HG02970 (cell line): ENCODE measurements around the gene CACNG1.
"Not testable (repeated sequence)": the region's sequence is repeated elsewhere in the genome, so short reads cannot be mapped to it uniquely, and the experiment has no call there.

ENCODE experiments used
- ATAC-seq: cut with Tn5 transposase; IDR thresholded peaks from one replicate; pipeline ENCODE4 v1.9.1; 2021; ENCODE audit warnings: mild to moderate bottlenecking, moderate library complexity, moderate number of reproducible peaks; ENCODE audit not compliant: unreplicated experiment, low FRiP score

Gene CACNG1

GRCh38 chr17:67072885-67073284 is 28.5 kb downstream of the CACNG1 start:
- ATAC-seq: no peak

- ATAC-seq: no peak
These were observed 30.4 kb downstream of the CACNG1 start for GRCh38 chr17:67074781-67075180.

DNA sequence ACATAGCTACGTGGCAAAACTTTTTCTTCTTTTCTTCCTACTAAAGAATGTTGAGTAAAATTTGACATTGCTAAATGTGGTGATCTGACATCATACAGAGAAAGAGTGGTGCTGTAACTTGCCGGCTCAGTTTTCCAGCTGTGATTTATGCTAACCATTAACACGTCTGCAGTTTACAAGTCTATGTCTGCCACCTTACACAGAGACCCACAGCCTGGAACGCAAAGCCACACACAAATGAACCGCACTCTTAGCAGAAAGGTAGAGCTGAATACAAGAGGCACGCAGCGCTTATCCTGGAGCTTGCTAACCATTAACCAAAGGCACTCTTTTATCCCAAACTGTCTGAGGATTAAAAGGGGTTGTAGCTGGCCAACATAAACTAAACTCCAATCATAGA is 31.9 kb downstream of the CACNG1 start:
- no peak for ATAC-seq

DNA sequence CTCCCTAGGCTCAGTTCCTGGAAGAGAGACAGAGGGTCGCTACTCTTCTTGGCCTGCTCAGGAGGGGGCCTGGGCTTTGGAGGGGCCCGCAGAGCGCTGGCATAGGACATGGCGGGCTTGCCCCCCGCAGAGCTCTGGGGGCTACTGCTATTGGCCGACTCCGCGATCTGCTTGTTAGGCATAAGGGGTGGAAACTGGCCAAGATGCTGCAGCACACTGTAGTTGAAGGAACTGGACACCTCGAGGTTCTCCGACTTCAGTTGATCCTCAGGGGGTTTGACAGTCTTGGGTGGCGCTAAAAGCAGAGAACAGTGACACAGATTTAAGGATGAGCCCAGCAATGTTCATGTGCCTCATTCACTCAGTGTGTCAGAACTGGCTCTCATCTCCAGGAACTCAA is 33.9 kb downstream of the CACNG1 start:
- ATAC-seq: no peak

DNA sequence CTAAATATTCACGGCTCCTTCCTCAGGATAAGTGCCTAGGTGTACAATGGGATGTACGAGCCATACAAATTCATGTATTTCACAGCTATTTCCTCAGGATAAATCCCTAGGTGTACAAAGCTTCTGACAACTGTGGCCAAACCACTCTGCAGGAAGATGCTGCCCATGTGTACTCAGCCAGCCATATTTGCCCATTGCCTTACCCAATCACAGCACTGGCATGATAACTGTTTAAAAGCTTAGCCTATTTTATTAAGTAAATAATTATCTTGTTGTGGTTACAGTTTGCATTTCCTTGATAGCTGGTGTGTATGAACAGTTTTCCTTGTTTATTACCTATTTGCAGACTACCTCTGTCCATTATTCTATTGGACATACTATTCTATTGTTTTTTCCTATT is 35.1 kb downstream of the CACNG1 start:
- no peak for ATAC-seq

GRCh38 chr17:67080804-67081203 is 36.5 kb downstream of the CACNG1 start:
- ATAC-seq: no peak

DNA sequence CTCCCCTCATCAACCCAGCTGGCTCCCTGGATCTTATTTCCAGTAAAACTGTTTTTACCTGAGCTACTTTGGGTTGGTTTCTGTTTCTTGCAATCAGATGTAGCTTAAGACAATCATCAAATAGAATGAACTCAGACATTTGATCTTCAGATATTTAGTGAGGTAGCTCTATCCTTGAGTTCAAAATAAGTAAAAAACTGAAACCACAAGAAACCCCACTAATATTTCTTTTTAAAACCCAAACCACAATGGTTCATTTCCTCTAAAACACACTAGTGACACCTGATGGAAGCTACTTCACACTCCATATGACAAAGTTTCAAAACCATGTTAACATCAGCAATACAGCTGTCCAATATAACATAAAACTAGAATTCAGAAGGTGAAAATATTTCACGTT is 37.8 kb downstream of the CACNG1 start:
- no peak for ATAC-seq

GRCh38 chr17:67085406-67085805 is 41.1 kb downstream of the CACNG1 start:
- ATAC-seq: no peak

- no peak for ATAC-seq
These were observed 44.3 kb downstream of the CACNG1 start for GRCh38 chr17:67088639-67089038.

DNA sequence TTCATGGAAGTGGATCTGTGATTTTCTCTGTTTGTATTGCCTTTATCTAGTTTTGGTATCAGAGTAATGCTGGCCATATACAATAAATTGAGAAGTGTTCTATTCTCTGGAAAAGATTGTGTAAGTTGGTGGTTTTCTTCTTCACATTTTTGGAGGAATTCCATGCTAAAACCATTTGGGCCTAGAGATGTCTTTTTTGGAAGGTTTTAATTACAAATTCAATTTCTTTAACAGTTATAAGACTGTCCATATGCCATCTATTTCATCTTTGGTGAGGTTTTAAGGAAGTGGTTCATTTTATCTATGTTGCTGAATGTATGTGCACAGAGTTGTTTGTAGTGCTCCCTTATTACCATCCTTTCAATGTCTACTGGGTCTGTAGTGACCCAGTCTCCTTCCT is 46.0 kb downstream of the CACNG1 start:
- ATAC-seq: no peak

DNA sequence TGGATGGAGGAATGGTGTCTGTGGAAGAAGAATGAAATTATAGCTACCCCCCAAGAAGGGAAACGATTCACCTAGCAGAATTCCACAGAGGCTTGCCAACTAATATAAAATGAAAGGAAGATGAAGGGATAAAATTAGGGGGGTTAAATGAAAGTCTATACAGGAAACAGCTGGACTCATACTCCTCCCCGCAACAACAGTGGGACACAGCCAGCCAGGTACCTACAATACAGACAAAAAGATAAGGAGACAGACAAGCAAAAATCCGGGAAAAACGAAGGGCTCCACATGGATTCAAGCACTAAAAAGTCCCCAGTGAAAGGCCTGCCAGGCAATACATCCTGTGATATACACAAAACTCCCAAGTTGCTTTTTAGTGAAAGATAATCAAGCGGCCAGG is 47.9 kb downstream of the CACNG1 start:
- no peak for ATAC-seq

DNA sequence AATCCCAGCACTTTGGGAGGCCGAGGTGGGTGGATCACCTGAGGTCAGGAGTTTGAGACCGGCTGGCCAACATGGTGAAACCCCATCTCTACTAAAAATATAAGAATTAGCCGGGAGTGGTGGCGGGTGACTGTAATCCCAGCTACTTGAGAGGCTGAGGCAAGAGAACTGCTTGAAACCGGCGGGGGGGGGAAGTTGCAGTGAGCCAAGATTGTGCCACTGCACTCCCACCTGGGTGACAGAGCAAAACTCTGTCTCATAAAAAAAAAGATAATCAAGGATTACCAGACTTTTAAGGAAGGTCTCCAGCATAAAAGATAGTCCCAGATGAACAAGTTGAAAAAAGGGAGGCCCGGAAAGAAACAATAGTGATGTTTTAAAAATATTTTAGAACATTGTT is 48.4 kb downstream of the CACNG1 start:
- not testable (repeated sequence) for ATAC-seq

GRCh38 chr17:67093348-67093747 is 49.0 kb downstream of the CACNG1 start:
- ATAC-seq: no peak

- ATAC-seq: not testable (repeated sequence)
These were observed 50.9 kb downstream of the CACNG1 start for GRCh38 chr17:67095291-67095690.

DNA sequence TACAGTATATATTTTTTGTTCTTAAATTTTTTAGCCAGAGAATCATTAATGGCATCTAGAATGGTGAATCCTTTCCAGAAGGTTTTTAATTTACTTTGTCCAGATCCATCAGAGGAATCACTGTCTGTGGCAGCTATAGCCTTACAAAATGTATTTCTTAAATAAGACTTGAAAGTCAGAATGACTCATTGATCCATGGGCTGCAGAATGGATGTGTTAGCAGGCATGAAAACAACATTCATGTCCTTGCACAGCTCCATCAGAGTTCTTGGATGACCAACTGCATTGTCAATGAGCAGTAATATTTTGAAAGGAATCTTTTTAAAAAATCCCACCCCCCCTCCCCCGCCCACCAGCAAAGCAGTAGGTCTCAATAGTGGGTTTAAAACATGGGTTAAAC is 51.4 kb downstream of the CACNG1 start:
- no peak for ATAC-seq

DNA sequence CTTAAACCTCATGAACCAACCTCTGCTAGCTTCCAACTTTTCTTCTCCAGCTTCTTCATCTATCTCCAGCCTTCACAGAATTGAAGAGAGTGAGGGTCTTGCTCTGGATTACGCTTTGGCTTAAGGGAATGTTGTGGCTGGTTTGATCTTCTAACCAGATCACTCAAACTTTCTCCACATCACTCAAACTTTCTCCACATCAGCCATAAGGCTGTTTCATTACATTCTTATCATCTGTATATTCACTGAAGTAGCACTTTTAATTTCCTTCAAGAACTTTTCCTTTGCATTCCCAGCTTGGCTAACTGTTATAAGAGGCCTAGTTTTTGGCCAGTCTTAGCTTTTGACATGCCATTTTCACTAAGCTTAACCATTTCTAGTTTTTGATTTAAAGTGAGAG is 52.3 kb downstream of the CACNG1 start:
- ATAC-seq: no peak

GRCh38 chr17:67098006-67098405 is 53.7 kb downstream of the CACNG1 start:
- no peak for ATAC-seq

DNA sequence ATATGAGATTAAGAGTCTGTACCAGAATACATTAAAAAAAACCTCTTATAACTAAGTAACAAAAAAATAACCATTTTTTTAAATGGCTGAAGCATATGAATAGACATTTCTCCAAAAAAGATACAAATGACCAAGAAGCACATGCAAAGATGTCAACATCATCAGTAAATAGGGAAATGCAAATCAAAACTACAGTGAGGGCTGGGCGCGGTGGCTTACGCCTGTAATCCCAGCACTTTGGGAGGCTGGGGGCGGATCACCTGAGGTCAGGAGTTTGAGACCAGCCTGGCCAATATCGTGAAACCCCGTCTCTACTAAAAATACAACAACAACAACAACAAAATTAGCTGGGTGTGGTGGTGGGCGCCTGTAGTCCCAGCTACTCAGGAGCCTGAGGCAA is 60.3 kb downstream of the CACNG1 start:
- not testable (repeated sequence) for ATAC-seq

DNA sequence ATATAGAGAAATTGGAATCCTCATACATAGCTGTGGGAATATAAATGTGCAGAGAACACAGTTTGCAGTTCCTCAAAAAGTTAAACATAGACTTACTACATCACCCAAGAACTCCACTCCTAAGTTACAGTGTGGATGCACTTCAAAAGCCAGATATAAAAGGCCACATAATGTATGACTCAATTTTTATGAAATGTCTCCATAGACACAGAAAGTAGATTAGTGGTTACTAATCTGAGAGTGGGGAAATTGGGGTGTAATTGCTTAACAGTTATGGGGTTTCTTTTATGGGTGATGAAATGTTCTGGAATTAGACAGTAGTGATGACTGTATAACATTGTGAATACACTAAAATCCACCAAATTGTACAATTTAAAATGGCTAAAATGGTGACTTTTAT is 60.9 kb downstream of the CACNG1 start:
- ATAC-seq: no peak
